Right lobe of liver (tissue), 6 donors: ENCODE measurements around the gene MOB2. TPM values are rescaled to one million over a fixed set of nuclear protein-coding genes. Genes with fewer than 3 reads are reported as not detected.

Experiments used
- ATAC-seq, 4 donors: fragments of 200-7000 bp; cut with Tn5 transposase; one replicate each; pipeline ENCODE4 v1.9.1; 2020; ENCODE audit warnings: mild to moderate bottlenecking in 4 of 4, moderate library complexity in 4 of 4
- DNase-seq, 3 donors: peaks; one replicate each; pipeline ENCODE4 v3.0.0-alpha.2; 2020
- H3K27ac ChIP-seq, 3 donors: fragments of 200-600 bp; one replicate each; pipeline ENCODE4 v1.8.0; 2022
- H3K27me3 ChIP-seq, 2 donors: fragments of 200-600 bp; one replicate each; pipeline ENCODE4 v1.8.0; 2022
- H3K36me3 ChIP-seq, 4 donors: fragments of 200-600 bp; sonication (generic) in 1 of 4; one replicate each; pipeline versions ENCODE4 v1.5.1 to v1.8.0; 2017 to 2022; ENCODE audit warnings: control low read depth in 1 of 4
- H3K4me1 ChIP-seq, 4 donors: fragments of 200-600 bp; sonication (generic) in 1 of 4; one replicate each; pipeline versions ENCODE4 v1.5.1 to v1.8.0; 2017 to 2022; ENCODE audit warnings: control low read depth in 1 of 4
- H3K4me3 ChIP-seq, 3 donors: fragments of 200-600 bp; one replicate each; pipeline ENCODE4 v1.8.0; 2022
- H3K9me3 ChIP-seq, 4 donors: fragments of 200-600 bp; sonication (generic) in 1 of 4; one replicate each; pipeline versions ENCODE4 v1.5.1 to v1.8.0; 2017 to 2022; ENCODE audit warnings: control low read depth in 1 of 4
- POLR2A ChIP-seq: fragments of 450-650 bp; IDR thresholded peaks from one replicate; pipeline ENCODE4 v1.6.1; 2017; ENCODE audit warnings: antibody characterized with exemption, mild to moderate bottlenecking
- WGBS: methylation state at CpG from one replicate; pipeline ENCODE4 v1.1.6; 2018; ENCODE audit warnings: low coverage, low lambda C conversion rate; ENCODE audit not compliant: insufficient coverage; ENCODE audit errors: missing lambda C conversion rate; 5-methylcytosine and 5-hydroxymethylcytosine counted together
- intact Hi-C, 2 donors: fragments of 100-400 bp; cut with DNase I; formaldehyde crosslinking; loops; one replicate each; pipeline versions ENCODE4 v1.11.2 to v1.14.1; 2022
- total RNA-seq, 6 experiments: library from RNA; depleted of rRNA in 2 of 6; stranded (reverse); fragments of >200 nt in 2 of 6; fragmentation: NEBNext Ultra II Directional in 3 of 6; extraction: Animal tissue kit (Norgen Biotek cat#: 25700) in 3 of 6; gene quantifications; one replicate each; pipeline versions ENCODE4 v1.1.0 to v1.2.4, GENCODE V29; 2016 to 2023
- TF ChIP-seq, protein P1 (sequence below), 4 donors: fragments of 200-600 bp in 3 of 4; fragments of 450-650 bp in 1 of 4; IDR thresholded peaks; one replicate each; pipeline versions ENCODE4 v1.5.1 to v1.8.0; 2016 to 2022; ENCODE audit warnings: antibody characterized with exemption in 4 of 4, mild to moderate bottlenecking in 2 of 4
- donor health status: DM: no; HTN: yes; CAD: no.
- donor health status: DM: no; HTN: no; CAD: no.
- donor health status: DM: no; HTN: no; CAD: no.
- donor health status: DM: no; HTN: yes; CAD: no.
- donor health status: DM: no; HTN: yes; CAD: no.

Gene MOB2
- total RNA-seq, 6 experiments from 2014 or later, result 8.5 to 17.0 (median 14.1) TPM

DNA sequence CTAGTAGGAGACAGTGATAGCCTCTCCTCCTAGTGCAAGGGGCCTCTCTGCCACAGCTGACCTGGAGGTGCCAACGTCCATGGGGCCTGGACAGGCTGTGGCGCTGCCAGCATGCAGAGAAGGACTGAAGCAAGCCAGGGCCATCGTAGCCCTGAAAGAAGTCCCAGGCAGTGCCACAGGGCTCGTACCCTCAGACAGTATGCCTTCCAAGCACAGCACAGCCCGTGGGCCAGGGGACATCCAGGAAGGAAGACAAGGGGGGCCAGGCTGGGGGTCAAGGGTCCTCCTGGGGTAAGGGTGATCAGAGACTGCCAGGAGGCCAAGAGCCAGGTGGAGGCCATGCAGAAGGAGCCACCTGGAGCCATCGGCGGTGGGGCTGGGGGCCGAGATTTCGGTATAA is 20.4 kb upstream of the MOB2 start:
- peak in 1 of 3 donors; percentile 5 for DNase-seq

DNA sequence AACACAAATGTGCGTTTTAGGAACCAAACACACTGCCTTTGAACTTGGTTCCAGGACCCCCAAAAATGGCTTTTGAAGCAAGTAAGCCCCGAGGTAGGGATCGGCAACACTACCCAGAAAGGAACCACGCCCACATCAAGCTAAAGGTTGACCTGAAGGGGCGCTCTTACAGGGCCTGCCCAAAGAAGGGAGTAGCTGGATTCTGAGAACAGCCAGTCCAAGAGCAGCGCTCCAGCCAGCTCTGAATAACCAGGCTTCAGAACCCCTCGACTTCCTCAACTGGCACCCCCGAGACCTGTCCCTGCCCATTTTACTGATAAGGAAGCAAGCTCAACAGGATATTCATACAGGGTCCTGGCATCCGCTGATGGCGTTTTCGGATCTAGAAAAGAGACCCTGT is 18.9 kb upstream of the MOB2 start:
- ATAC-seq, result no peak
- TF ChIP-seq, protein P1, sequence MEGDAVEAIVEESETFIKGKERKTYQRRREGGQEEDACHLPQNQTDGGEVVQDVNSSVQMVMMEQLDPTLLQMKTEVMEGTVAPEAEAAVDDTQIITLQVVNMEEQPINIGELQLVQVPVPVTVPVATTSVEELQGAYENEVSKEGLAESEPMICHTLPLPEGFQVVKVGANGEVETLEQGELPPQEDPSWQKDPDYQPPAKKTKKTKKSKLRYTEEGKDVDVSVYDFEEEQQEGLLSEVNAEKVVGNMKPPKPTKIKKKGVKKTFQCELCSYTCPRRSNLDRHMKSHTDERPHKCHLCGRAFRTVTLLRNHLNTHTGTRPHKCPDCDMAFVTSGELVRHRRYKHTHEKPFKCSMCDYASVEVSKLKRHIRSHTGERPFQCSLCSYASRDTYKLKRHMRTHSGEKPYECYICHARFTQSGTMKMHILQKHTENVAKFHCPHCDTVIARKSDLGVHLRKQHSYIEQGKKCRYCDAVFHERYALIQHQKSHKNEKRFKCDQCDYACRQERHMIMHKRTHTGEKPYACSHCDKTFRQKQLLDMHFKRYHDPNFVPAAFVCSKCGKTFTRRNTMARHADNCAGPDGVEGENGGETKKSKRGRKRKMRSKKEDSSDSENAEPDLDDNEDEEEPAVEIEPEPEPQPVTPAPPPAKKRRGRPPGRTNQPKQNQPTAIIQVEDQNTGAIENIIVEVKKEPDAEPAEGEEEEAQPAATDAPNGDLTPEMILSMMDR (IDR thresholded peaks at IDR 0.05), result no peak
- TF ChIP-seq POLR2A, result no peak
- H3K4me1 ChIP-seq, result no peaks in the 10 kb centered on the region
- peak in 2 of 3 donors; percentile 6 to 7 for DNase-seq
- no peak overlapping the region for H3K27ac ChIP-seq
- H3K4me3 ChIP-seq, result no peak overlapping the region
- WGBS, result 83% methylated on average over 5 of the region's 11 CpGs
- no peaks in the 10 kb centered on the region for H3K9me3 ChIP-seq
- intact Hi-C loops, result no loop called here
- no peaks in the 10 kb centered on the region for H3K36me3 ChIP-seq
- H3K27me3 ChIP-seq, result no peaks in the 10 kb centered on the region

More for the DNA sequence above, 20.4 kb upstream of the MOB2 start:
- Histone ChIP-seq H3K4me1 (no peaks in the 10 kb centered on the region), H3K27ac (no peak overlapping the region), H3K36me3 (no peaks in the 10 kb centered on the region), H3K27me3 (no peaks in the 10 kb centered on the region), H3K9me3 (no peaks in the 10 kb centered on the region), H3K4me3 (no peak overlapping the region)
- no peak for ATAC-seq
- intact Hi-C loops, result no loop called here
- no peak for TF ChIP-seq POLR2A
- TF ChIP-seq, protein P1 (IDR thresholded peaks at IDR 0.05), result no peak
- WGBS, result 77% methylated on average over 3 of the region's 9 CpGs

DNA sequence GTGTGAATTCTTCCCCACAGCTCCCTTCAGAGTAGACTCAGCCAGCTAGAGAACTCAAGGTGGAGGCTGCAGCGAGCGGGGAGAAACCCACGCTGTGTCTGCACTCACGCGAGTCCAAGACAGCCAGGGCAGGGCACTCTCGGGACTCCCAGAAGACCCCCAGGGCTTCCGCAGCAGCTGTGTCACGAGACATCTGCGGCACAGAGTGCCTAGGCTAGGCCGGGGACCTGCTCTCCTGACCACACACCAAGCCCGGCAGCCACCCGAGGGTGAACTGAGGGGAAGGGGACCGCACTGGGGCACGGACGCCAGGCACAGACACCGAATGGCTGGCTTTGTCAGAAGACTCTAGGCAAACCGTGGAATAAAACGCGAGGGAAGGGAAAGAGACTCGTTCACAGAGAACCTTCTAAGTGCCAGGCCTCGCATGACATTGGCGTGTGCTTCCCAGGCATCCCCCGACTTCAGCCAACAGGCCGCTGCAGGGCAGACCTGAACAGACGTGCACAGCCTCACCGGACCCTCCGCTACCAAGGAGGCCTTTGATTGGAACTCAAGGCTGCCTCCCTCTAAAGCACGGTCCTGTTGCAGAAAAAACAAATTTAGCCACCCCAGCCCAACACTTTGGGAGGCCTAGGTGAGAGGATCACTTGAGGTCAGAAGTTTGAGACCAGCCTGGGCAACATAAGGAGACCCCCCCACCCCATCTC is 18.2 kb upstream of the MOB2 start:
- Histone ChIP-seq H3K4me3 (no peak overlapping the region), H3K36me3 (no peaks in the 10 kb centered on the region), H3K4me1 (no peaks in the 10 kb centered on the region), H3K27me3 (no peaks in the 10 kb centered on the region), H3K9me3 (no peaks in the 10 kb centered on the region), H3K27ac (no peak overlapping the region)
- no peak for ATAC-seq
- no peak for TF ChIP-seq POLR2A
- TF ChIP-seq, protein P1 (IDR thresholded peaks at IDR 0.05), result no peak
- peak in 2 of 3 donors; percentile 8 to 33 for DNase-seq
- 93% methylated on average over 6 of the region's 28 CpGs for WGBS
- intact Hi-C loops, result no loop called here

DNA sequence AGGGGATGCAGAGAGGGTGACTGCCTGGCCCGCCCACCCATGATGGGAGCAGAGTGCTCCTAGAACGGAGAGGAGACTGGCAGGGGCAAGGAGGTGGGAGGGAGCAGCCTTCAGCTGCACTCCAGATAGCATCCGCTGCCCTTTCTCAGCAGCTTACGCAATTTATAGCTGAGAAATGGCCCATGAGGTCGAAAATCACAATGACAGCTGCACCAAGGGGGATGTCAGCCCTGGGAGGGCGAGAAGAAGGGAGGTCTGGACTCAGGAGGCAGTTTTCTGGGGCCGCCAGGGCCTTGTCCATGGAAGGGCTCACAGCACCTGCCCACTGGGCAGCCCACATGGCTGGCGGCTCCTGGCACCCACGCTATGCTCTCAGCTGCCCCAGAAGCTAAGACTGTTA is 17.6 kb upstream of the MOB2 start:
- ATAC-seq (no peak), DNase-seq (peak in 1 of 3 donors; percentile 7)
- intact Hi-C loops, result no loop called here
- no peaks in the 10 kb centered on the region for H3K27me3 ChIP-seq
- no peaks in the 10 kb centered on the region for H3K9me3 ChIP-seq
- no peaks in the 10 kb centered on the region for H3K4me1 ChIP-seq
- H3K4me3 ChIP-seq, result no peak overlapping the region
- H3K36me3 ChIP-seq, result no peaks in the 10 kb centered on the region
- no peak overlapping the region for H3K27ac ChIP-seq
- TF ChIP-seq, protein P1 (IDR thresholded peaks at IDR 0.05), result no peak
- no peak for TF ChIP-seq POLR2A
- WGBS, result no CpG with 5 or more reads among the region's 9 CpGs
